HG03045 (cell line): ENCODE results near the gene EPHA1.

ENCODE experiments used
- ATAC-seq: cut with Tn5 transposase; IDR thresholded peaks from one replicate; pipeline ENCODE4 v1.9.1; 2021; ENCODE audit warnings: mild to moderate bottlenecking, moderate library complexity; ENCODE audit not compliant: unreplicated experiment

The EPHA1 gene

DNA sequence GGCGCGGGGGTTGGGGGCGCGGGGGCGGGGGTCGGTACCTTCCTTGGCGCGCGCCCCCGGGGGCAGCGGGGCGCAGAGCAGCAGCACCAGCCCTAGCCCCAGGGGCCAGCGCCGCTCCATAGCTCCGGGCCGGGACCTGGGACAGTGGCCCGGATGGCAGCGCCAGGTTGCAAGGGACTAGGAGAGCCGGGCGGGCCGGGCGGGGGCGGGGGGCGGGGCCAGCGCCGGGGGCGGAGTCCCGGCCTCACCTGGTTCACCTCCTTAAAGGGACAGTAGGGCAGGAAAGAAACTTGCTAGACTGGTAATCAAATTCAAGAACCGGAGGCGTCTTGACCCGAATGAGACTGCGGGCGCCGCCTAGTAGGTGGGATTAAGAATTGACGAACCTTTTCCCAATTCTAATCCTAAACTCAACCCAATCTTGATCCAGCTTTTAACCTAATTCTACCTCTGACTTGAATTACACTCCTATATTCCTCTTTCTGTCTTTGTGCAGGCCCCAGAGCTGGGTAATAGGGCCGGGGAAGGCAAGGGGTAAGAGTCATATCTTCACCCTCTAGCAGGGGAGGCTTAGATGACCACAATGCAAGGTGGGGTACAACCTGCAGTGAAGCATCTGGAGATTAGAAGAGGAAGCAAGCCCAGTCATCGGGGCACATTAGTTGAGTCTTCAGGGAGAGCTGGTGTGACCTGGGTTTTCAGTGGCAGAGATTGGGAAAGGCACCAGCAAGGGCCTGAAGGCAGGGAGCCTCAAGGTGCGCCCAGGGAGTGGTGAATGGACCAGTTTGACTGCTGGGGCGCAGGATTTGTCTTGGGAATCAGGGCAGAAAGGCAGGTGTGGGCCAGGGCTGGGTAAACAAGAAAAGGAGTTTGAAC is at the start of gene EPHA1:
EPHA1 (minus strand) TSS at position 171 of the 876 bp plus-strand sequence; CDS start at position 120, 51 bp downstream.
- ATAC-seq, result no peak

DNA sequence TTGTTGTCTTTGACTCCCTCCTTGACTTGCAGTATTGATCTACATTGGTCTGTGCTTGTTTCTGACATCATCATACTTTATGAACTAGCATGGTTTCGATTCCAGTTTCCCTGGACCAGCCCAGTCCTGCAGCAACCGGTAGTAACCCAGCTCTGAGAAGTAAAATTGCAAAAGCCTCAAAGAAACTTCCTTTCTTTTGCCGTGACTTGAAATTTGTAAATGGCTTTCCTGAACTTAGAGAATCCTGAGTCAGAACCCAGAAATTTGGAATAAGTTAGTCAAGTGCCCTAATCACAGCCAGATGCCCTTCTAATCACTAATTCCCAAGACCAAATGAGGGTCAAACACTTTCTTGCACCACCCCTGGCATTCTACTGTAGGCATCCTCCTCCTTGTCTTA is 49.6 kb upstream of the EPHA1 start:
- ATAC-seq, result no peak

DNA sequence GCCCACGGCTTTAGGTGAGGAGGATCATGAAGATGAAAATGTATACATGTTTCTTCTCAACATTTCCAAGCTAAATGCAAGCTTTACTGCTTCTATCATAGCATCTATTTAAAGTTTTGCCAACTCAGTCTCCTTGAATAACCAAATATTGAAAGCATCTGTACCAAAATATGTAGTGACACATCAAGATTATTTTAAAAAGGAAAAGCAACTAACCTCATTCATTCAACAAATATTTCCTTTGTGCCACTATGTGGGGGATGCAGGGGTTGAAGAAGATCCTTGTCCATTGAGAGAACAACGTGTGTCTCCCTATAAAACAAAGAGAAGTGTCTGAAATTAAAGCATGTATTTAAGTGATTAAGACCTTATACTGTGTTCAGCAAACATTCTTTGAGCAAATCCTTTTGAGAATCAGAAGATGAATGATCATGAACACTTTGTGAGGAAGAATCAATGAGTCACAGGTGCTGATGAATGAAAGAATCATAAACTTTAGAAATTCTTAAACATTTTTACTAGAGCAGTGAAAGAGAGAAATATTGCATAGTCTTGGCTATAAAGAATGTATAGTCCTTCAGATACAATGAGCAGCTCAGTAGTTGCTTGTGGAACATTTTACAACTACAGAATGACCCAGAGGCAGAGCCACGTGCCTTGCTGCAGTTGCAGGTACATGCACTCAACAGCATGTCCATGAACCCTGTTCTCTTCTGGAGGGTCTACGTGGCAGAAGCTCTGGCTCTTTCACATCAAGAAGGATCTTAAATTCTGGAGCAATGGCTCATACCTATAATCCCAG is 48.5 kb upstream of the EPHA1 start:
- ATAC-seq, result no peak

DNA sequence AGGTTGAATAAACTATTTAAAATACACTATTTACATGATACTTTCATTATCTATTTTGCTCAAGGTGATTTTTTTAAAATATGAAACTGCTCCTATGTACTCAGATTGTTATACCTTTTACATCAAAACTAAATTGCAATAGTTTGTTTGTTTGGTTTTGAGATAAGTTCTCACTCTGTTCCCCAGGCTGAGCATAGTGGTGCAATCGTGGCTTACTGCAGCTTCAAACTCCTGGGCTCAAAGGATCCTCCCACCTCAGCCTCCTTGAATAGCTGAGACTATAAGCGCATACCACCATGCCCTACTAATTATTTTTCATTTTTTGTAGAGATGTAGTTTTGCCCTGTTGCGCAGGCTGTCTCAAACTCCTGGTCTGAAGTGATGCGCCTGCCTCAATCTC is 47.3 kb upstream of the EPHA1 start:
- ATAC-seq, result no peak

- no peak for ATAC-seq
Measured at GRCh38 chr7:143455491-143455890, 46.8 kb upstream of the EPHA1 start.

- ATAC-seq, result no peak
Measured at GRCh38 chr7:143454091-143454680, 45.5 kb upstream of the EPHA1 start.

GRCh38 chr7:143452495-143452894 is 43.8 kb upstream of the EPHA1 start:
- no peak for ATAC-seq

GRCh38 chr7:143451746-143452145 is 43.1 kb upstream of the EPHA1 start:
- ATAC-seq, result no peak

DNA sequence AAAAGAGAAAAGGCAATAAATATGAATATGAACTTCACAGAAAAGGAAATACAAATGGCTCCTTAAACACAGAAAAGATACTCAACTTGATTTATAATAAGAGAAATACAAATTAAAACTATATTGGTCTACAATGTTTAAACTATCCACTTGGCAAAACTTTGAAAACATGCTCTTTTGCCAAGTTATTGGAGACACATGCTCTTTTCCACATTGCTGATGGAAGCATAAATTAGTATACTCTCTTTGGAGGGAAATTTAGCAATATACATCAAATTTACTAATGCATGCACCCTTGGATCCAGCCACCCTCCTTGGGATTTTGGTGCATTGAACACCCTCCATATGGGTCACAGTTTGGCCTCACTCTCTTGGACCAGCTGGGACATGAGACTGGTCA is 42.5 kb upstream of the EPHA1 start:
- no peak for ATAC-seq

GRCh38 chr7:143449793-143450192 is 41.1 kb upstream of the EPHA1 start:
- no peak for ATAC-seq

GRCh38 chr7:143448429-143448828 is 39.8 kb upstream of the EPHA1 start:
- no peak for ATAC-seq

DNA sequence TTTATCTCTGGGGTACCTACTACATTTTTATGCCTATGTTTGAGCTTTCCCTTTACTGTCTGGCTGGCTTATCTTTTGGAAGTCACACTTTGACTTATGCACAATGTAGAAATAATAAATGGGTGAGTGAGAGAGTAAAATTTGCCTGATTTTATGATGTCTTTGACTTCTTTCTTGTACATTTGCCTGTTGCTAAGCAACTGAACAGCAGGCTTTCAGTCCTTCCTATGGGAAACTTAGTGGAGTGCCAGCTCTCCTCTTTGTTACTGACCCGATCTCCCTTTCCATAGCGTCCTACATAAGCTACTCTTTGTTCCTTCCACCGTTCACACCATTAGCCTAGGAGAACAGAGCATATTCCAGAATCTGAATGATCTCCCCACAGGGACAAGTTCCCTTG is 38.8 kb upstream of the EPHA1 start:
- no peak for ATAC-seq

DNA sequence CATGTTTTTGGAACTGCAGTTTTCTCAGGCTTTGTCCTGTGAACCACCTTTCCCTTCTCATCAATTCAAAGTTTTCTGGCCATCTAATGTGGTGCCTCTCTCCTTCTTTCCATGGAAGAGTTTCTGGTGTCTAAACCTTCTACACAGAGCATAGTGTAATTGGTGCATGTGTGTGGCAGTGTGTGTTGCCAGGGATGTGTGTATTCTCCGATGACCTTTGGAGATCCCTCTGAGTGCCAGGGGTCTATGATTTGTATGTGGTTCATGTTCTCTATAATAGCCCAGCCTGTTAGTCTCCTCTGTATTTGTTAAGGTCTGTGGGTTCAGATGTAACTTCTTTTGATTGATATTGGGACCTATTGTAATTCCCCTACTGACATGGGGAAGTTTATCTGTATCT is 36.1 kb upstream of the EPHA1 start:
- ATAC-seq, result no peak

GRCh38 chr7:143444063-143444782 is 35.6 kb upstream of the EPHA1 start:
- ATAC-seq, result no peak

GRCh38 chr7:143443153-143443552 is 34.5 kb upstream of the EPHA1 start, which contains the start of gene TAS2R60:
TAS2R60 (plus strand) TSS chr7:143443453; CDS start chr7:143443453, 0 bp downstream.
- ATAC-seq, result no peak

- no peak for ATAC-seq
Measured at GRCh38 chr7:143439866-143440265, 31.2 kb upstream of the EPHA1 start.

DNA sequence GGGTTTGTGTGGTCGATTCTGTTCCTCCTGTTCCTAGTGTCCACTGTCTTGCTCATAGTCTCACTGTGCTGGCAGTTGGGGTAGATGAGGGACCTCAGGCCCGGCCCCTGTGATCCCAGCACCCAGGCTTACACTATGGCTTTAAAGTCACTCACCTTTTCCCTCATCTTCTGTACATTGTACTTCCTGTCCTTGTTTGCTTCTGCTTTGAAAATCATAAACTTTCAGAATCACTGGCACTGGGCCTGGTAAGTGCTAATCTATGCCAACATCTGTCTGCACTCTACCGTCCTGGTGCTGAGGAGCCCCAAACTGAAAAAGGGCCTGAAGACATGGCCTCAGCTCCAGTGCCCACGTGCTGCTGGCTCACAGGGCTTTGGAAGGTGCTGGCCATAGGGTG is 28.9 kb upstream of the EPHA1 start:
- ATAC-seq, result no peak

DNA sequence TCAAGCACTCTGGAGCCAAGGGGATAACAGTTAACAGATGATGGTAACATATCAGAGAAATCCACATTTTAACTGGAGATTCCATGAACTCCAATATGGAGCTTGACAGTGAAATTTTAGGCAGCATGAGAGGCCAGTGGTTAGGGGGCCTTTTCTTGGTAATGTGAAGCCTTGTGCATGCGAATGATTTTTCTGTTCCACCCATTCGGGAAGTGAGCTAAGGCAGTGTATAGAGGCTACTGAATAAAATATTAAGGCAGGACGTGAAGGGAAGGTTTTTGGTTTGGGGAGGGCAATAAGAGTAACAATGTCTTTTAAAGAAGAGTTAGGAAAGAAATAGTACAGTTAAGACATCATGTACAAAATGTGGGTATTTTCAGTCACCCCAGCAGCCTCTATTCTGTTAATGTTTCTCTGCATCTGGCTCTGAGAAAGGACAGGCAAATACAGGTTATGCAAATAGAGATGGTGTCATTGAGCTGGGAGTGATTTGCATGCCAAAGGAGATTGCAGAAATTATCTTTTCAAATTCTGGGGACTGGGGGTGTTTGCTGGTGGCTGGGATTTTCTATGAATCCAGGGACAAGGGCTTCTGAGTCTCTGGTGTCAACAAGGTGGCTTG is 27.8 kb upstream of the EPHA1 start:
- peak; percentile 74 for ATAC-seq

DNA sequence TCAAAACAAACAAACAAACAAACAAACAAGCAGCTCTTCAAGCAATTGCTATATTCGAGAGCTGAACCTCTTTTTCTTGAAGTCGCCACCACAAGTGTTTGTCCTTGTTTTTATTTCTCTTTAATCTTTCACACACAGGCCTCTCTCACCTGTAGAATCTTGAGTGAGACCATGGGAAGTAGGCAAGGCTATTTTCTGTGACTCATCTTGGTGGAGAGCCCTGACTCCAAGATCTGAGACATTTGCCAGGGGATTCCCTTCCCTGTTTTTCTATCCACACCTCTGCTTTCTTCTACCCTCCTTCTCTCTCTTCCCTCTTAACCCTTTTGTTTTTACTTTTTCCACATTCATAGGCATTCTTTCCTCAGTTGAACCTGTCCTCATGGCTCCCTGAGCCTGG is 26.6 kb upstream of the EPHA1 start:
- ATAC-seq, result no peak

- no peak for ATAC-seq
Measured at GRCh38 chr7:143434660-143435059, 26.0 kb upstream of the EPHA1 start.
